Suprapubic skin (tissue), 4 donors: Measurements from ENCODE around the gene FH.

ENCODE experiments used
- CTCF ChIP-seq, 2 donors: fragments of 200-600 bp in 1 of 2; fragments of 450-650 bp in 1 of 2; sonication (generic) in 1 of 2; IDR thresholded peaks; one replicate each; pipeline ENCODE4 v1.5.1; 2016 to 2019; ENCODE audit warnings: antibody characterized with exemption in 2 of 2, mild to moderate bottlenecking in 1 of 2, moderate library complexity in 1 of 2
- EP300 ChIP-seq: sonication (generic); formaldehyde crosslinking; IDR thresholded peaks from one replicate; pipeline ENCODE4 v1.6.1; 2017; ENCODE audit warnings: antibody characterized with exemption
- POLR2A ChIP-seq, 2 donors: fragments of 450-650 bp; IDR thresholded peaks; one replicate each; pipeline ENCODE4 v1.6.1; 2017; ENCODE audit warnings: antibody characterized with exemption in 2 of 2, mild to moderate bottlenecking in 2 of 2, moderate library complexity in 2 of 2
- POLR2AphosphoS5 ChIP-seq, 3 donors: sonication (generic); formaldehyde crosslinking; IDR thresholded peaks; one replicate each; pipeline ENCODE4 v1.6.1; 2017; ENCODE audit warnings: antibody characterized with exemption in 3 of 3

GRCh38 chr1:241470361-241470760, 49.2 kb downstream of the FH start:
- TF ChIP-seq POLR2A (IDR thresholded peaks at IDR 0.05) (no peak), CTCF (IDR thresholded peaks at IDR 0.05) (no peak), POLR2AphosphoS5 (IDR thresholded peaks at IDR 0.05) (no peak), EP300 (no peak)
